GM18867 (cell line): ENCODE measurements around the gene CBX4.

ENCODE experiments used
- ATAC-seq: cut with Tn5 transposase; IDR thresholded peaks from one replicate; pipeline ENCODE4 v1.9.1; 2021; ENCODE audit warnings: mild to moderate bottlenecking, moderate library complexity; ENCODE audit not compliant: unreplicated experiment

CBX4 gene

DNA sequence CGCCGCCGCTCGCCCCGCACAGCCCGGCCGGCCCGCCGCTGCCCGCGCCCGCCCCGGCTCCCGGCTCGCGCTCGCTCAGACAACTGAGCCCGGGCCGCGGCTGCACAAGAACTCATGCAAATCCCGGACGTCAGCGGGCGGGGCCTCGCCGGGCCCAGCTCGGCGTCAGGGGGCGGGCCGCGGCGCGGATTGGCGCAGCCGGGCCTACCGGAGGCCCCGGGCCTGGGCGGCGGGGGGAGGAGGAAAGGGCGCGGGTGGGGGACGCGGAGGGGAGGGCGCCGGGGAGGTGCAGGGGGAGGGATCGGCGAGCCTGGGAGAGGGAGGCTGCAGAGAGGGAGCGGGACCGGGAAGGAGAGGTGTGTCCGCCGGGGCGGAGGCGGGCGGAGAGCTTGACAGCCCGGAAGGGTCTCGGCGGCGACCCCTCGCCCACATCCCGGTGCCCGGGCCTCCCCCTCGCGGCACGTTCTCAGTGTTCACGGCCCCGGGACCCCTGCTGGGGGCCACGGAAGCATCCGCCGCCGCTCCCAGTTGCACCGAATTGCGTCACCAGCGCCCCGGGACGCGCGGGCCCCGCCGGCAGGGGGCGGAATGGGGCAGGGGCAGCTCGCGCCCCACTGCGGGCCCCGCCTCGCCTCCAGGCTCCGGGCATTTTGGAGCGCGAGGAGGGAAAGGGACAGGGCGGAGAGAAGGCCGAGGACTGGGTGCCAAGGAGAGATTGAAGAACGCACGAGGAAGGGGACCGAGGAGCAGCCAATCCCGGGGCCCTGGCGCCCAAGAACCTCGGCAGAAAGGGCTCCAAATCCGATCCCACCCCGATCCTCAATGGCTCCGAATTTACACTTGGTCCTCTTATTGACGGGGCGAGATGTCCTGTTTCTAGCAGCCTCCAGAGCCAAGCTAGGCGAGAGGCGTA, at the start of gene CBX4:
TSS of gene CBX4 (minus strand) at position 85 of the 913 bp plus-strand sequence. CDS start 189 bp downstream, outside the sequence.
- peak; percentile 69 for ATAC-seq

DNA sequence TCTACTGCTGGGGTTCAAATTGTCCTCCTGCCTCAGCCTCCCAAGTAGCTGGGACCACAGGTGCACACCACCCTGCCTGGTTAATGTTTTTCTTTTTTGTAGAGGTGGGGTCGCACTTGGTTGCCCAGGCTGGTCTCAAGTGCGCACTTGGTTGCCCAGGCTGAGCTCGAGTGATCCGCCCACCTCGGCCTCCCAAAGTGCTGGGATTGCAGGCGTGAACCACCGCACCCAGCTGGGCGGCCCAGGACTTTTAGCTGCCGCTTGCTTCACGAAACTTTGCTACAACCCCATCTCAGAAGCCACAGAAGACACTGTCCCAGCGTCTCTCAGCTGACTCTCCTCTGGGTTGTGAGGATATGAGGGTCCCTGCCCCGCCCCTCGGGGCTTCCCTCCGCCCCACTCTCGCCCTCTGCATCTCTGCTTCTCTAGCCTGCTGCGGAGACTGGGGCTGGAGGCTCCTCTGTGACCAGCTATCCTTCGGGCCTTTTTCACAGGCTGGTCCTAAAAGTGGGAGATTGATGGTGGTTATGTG, 48.8 kb upstream of the CBX4 start:
- ATAC-seq, result no peak

DNA sequence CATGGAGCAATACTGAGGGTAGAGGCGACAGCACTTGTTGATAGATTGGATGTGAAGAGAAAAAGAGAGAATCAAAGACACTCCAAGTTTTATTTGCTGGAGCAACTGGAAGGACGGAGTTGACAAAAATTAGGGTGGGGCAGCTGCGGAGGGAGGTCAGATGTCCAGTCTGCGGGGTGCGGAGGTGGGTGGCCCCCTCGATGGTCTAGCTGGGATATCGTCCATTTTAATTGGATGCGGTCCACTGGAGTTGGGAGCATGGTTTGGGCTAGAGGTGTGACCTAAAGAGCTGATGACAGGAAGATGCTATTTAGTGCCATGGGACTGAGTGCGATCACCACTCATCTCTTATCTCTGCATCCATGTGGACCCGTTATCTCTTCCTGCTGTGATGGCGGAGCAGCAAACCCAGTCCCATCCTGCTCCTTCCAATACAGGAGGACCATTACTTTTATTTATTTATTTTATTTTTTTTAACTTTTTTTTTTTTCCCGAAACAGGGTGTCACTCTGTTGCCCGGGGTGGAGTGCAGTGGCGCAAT, 48.3 kb upstream of the CBX4 start:
- ATAC-seq, result no peak

DNA sequence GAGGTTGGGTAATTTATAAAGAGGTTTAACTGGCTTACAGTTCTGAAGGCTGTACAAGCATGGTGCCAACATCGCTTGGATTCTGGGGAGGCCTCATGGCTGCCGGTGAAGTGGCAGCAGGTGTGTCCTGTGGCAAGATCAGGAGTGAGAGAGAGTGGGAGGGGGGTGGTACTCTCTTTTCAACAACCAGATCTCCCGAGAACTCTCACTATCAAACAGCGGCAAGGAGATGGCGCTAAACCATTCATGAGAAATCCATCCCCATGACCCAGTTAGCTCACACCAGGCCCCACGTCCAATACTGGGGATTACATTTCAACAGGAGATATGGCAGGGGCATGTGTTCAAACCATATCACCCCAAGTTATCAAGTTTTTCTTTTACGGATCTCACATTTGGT, 44.0 kb upstream of the CBX4 start:
- no peak for ATAC-seq

DNA sequence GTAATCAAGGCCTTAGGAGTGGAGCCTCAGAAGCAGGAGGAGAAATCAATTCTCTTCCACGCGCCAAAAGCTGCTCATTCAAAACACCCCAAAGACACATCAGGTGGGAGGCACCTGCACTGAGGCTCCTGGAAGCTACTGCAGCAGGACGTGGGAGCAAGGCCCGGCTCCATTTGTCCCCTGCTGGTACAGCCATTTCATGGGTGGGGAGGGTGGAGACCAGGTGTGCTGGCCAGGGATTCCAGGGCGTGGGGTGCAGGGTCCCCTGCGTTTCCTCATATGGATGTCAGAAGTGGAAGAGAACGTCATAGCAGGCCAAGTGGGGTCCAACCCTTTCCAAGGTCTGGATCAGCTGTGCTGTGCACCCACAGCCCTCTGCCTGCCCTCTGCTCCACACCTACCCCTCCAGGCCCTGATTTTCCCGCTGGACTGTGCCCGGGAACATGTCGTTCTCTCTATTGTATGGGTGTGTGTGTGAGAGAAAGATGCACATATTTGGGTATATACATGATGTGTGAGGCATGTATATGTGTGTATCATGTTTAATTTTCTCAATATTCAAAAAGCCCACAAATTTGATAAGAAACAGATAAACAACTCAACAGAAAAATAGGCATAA, 39.2 kb upstream of the CBX4 start:
- ATAC-seq, result no peak

DNA sequence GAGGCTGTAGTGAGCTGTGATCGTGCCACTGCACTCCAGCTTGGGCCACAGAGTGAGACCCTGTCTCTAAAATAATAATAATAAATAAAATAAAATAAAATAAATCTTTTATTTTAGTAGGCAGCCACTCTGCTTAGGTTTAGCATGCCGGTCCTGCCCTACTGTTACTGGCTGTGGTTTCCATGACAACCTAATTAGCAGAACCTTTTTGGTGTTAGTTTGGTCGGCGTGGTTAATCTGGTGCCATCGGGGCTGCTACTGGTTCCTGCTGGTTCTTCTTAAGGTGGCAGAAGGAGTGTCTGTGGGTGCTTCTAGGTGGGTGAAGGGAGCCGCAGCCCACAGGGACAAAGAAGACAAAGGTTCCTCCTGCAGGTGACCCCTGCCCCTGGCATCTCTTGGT, 37.8 kb upstream of the CBX4 start:
- no peak for ATAC-seq

DNA sequence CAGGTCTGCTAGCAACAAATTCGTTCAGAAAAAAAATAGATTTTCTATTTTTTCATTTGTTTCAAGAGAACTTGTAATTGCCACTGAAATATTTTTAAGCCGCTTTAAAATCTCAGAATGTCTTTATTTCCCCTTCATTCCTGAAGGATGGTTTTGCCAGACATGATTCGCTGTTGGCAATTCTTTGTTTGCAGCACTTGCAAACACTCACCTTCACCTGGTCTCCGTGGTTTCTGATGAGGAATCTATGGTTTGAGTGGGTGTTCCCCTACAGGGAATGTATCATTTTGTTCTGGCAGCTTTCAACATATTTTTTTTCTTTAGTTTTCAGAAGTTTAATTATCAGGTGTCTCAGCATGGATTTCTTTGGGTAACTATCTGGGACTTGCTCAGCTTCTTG, 36.3 kb upstream of the CBX4 start:
- no peak for ATAC-seq

DNA sequence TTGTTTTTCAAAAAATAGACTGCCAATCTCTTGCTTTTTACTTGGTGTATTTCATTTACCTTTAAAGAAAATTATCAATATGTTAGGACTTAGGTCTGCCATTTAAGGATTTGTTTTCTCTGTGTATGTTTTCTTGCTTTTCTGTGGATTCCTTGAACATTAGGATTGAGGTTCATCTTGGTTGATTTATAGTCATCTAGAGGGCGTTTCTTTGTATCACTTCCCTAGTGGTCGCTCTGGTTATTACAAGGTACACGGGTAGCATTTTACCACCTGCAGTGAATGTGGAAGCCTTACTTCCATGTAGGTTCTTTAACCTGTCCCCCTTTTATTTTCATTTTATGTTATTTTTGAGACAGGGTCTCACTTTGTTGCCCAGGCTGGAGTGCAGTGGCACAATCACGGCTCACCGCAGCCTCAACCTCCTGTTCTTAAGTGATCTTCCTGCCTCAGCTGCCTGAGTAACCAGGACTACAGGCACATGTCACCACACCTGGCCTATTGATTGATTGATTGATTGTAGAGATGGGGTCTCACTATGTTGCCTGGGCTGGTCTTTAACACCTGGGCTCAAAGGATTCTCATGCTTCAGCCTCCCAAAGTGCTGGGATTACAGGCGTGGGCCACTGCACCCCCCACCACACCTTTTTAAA, 35.2 kb upstream of the CBX4 start:
- ATAC-seq, result no peak

DNA sequence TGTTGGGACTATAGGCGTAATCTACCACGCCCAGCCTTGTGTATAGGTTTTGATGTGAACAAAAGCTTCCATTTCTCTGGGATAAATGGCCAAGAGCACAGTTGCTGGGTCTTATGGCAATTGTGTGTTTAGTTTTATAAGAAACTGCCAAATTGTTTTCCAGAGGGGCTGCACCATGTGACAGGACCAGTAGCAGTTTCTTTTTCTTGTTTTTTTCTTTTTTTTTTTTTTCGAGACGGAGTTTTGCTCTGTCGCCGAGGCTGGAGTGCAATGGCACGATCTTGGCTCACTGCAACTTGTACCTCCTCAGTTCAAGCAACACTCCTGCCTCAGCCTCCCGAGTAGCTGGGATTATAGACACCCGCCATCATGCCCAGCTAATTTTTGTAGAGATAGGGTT, 34.3 kb upstream of the CBX4 start:
- no peak for ATAC-seq

DNA sequence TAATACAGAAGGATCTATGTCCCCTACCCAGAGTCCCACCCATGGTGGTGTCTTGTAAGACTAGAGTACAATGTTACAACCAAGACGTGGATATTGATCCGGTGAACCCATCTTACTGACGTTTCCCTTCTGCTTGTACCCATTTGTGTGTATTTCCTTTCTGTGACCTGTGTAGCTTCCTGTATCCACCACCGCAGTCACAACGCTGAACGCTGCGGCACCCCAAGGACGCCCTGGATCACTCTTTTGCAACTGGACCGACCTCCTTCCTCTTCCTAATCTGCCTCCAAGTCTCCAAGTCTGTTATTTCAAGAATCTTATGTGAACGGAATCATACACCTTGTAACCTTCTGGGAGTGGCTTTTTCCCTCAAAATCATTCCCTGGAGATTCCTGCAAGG, 33.5 kb upstream of the CBX4 start:
- no peak for ATAC-seq

DNA sequence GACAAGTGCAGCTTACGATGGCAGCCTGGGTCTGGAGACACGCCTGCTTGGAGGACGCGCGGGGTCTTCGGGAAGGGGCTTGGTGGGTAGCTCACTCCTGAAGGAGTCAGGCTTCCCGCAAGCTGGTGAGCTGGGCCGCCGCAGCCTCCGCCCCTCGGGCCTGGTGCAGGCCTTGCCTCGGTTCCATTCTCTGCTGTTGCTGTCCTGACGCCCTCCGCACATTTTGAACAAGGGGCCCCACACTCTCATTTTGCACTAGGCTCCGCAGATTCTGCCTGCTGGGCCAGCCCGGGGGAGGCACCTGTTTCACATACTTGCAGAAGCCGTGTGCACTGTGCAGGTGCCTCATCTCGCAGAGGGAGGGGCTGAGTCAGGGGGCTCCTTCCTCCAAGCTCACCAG, 31.9 kb upstream of the CBX4 start:
- ATAC-seq, result no peak

DNA sequence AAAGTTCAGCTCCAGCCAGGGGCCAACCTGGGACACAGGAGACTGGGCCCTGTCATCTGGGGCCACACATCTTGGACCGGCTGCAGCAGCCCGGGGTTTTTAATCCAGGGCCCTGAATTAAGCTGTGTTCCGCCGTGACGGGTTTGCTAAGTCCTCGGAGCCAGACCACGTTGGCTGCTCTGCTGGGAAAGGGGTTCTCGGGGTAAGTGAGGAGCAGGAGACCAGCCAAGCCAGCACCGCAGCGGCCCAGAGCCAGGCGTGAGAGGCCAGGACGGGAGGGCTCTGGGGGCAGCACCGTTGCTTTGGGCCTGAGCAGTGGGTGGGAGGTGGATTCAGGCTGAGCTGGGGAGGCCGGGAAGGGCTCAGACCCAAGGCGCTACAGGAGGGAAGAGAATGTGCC, 31.3 kb upstream of the CBX4 start:
- ATAC-seq, result no peak

DNA sequence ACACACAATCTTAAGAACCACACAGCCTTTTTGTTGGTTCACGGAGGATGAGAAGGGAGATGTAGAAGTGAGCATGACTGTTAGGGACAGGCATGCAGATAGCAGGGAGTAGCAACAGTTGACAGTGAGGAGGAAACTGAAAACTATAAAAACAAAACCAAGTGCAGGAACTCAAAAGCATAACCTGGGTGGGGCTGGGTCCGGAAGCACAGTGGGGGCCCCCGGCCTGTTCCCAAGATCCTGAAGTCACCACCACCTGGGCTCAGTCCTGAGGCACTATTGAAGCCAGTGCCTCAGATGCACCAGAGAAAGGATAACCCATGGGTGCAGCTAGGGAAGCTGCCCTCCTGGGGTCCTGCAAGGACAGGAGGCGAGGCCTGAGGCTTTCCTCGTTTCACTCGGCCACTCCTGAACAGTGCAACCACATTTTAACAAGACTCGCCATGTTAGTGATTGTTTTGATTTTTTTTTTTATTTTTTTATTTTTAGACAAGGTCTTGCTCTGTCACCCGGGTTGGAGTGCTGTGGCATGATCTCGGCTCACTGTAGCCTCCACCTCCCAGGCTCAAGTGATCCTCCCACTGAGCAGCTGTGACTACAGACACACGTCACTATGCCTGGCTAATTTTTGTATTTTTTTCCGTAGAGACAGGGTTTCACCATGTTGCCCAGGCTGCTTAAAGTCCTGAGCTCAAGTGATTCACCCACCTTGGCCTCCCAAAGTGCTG, 27.7 kb upstream of the CBX4 start:
- ATAC-seq, result peak; percentile 59

DNA sequence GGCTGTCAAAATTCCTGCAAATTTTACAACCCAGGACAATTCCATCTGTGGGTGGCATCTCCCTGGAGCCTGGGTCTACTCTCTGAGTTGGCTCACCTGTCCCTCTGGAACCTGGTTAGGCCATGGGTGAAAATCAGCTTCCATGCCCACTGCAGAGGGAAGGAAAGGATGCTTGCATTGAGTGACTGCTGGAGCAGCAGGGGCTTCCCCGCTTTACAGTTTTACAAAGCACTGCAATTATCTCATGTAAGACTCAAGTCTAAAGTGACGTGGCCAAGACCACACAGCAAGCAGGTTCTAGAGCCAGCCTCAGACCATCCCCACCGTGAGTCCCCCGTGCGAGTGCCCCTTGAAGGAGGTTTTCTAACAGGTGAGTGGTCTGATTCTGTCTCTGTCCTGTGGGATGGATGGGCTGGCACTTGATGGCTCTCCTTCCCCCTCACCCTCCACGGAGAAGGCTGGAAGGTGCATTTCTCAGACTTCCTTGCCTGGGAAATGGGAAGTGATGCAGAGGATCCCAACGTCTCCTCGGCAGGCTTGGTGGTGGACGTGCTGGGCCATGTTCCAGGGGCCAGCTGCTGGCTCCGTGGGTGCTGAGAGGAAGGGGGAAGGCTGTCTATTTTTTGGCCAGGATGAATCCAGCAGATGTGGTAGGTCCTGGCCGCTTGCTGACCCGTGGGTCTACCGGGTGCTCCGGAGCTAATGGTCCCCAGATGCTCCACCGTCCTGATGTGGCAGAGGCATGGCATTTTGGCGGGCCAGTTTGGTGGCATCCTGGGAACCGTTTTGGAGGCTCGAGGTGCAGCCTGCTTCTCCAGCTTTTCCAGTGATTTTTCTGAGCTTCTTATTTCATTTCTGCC, 26.3 kb upstream of the CBX4 start:
- no peak for ATAC-seq

DNA sequence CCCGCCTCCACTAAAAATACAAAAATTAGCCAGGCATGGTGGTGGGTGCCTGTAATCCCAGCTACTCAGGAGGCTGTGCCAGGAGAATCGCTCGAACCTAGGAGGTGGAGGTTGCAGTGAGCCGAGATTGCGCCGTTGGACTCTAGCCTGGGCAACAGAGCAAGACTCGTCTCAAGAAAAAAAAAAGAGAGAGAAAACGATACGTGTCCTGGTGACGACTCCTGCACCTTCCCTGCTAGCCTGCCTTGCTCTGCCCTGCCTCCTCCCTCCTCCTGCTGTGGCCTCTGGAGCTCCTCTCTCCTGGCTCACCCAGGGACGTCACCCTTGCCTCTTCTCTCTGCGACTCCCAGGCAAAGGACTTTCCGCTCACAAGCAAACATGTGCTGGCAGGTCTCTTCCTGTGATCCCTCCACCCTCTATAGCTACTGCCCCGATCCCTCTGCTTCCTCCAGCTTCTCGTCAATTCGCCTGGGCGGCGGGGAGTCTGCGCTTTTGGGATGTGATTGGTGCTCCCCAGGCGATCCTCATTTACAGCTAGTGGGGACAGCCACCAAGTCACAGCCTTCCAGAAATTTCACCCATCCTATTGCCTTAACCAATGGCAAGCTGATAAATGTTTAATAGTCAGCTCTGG, 25.5 kb upstream of the CBX4 start:
- no peak for ATAC-seq

DNA sequence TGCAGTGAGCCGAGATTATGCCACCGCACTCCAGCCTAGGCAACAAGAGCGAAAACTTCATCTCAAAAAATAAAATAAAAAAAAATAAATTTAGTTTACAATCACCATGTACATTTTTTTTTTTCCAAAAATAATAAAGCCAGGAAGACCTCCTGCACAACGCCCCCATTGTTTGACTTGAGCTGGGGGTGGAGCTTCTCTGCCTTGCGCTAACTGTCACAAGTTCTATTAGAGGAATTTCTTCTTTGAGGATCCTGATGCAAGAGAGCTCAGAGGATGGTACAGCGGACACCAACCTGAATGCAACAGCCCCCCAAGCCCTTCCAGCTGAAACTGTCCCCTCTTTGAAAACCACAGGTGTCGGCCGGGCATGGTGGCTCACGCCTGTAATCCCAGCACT, 24.9 kb upstream of the CBX4 start:
- no peak for ATAC-seq

DNA sequence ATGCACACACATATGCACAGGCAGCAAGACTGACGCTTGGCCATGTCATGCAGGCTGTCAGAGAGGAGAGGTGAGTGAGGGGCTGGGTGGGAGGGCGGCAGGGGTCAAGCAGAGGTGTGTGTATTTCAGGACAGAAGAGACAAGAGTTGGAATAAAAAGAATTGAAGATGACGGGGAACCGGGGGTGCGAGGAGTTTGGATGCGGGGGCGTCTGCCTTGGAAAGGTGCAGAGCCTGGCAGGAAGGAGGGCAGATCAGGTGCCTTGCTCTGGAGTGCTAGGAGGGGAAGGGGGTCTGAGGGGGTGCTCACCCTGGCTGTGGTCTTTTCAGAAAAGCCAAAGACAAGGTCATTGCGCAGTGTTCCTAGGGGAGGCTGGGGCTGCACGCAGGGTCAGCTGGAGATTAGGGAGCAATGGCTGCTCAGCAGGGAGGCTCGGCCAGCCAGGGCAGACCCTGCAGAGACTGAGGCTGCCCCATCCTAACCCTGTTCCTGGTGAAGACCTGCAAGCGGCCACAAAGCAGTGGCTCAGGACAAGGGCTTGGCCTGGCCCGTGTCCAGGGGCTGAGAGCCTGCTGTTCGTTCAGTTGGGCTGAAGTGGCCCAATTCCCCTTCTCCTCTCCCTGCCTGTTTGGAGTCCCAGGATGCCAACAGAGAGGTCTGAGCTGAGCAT, 23.7 kb upstream of the CBX4 start:
- no peak for ATAC-seq

DNA sequence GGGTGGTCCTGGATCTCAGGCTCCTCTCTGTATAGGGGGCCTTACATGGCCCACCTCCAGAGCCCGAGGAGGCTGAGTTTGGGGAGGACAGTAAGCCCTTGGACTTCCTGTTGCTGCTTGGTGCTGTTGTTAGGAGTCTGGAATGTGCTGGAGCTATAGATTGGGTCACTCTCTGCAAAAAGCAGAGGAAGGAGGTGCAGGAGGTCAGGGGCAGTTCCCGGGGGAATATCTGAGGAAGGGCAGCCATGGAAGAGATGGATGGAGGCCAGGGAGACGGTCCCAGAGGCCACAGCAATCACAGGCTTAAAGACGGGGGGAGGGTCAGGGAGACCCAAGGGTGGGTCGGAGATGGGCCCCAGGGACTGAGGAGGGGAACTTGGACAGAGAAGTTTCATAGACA, 23.0 kb upstream of the CBX4 start:
- no peak for ATAC-seq
